ENCODE data around the gene COX7A2L. TPM values are rescaled to one million over a fixed set of nuclear protein-coding genes. Genes with fewer than 3 reads are reported as not detected.
A peak's percentile ranks its signal among the peaks of the same experiment; 100 is the strongest.
"Not testable (repeated sequence)": the region's sequence is repeated elsewhere in the genome, so short reads cannot be mapped to it uniquely, and the experiment has no call there.

COX7A2L gene
- total RNA-seq, 1 experiment from 2014 or later = 221 TPM

- no peak for DNase-seq (ENCODE audit: low spot score)
These were observed 6.8 kb upstream of the COX7A2L start for GRCh38 chr2:42367835-42368234.

GRCh38 chr2:42366411-42366810 is 5.4 kb upstream of the COX7A2L start:
- DNase-seq (ENCODE audit: low spot score) = no peak

- DNase-seq (ENCODE audit: low spot score) = no peak
These were observed 3.6 kb upstream of the COX7A2L start for GRCh38 chr2:42364658-42365057.

GRCh38 chr2:42363413-42363812 is 2.4 kb upstream of the COX7A2L start:
- DNase-seq (ENCODE audit: low spot score) = no peak

- no peak for DNase-seq (ENCODE audit: low spot score)
These were observed 789 bp upstream of the COX7A2L start for GRCh38 chr2:42361728-42362283.

GRCh38 chr2:42360493-42360889 is 526 bp downstream of the COX7A2L start:
- no peak for DNase-seq (ENCODE audit: low spot score)

GRCh38 chr2:42359965-42360483 is 993 bp downstream of the COX7A2L start:
- no peak for DNase-seq (ENCODE audit: low spot score)

- no peak for DNase-seq (ENCODE audit: low spot score)
These were observed 1.6 kb downstream of the COX7A2L start for GRCh38 chr2:42359304-42359964.

GRCh38 chr2:42353792-42354429 is 7.1 kb downstream of the COX7A2L start:
- DNase-seq (ENCODE audit: low spot score) = no peak

GRCh38 chr2:42351864-42352263 is 9.2 kb downstream of the COX7A2L start:
- no peak for DNase-seq (ENCODE audit: low spot score)

- DNase-seq (ENCODE audit: low spot score) = no peak
These were observed 10.5 kb downstream of the COX7A2L start for GRCh38 chr2:42350434-42351063.

GRCh38 chr2:42348113-42348805 is 12.8 kb downstream of the COX7A2L start:
- no peak for DNase-seq (ENCODE audit: low spot score)

- DNase-seq (ENCODE audit: low spot score) = not testable (repeated sequence)
These were observed 13.5 kb downstream of the COX7A2L start for GRCh38 chr2:42347518-42347917.

- not testable (repeated sequence) for DNase-seq (ENCODE audit: low spot score)
These were observed 14.2 kb downstream of the COX7A2L start for GRCh38 chr2:42346856-42347255.

GRCh38 chr2:42345986-42346385 is 15.0 kb downstream of the COX7A2L start:
- no peak for DNase-seq (ENCODE audit: low spot score)

GRCh38 chr2:42342795-42343241 is 18.2 kb downstream of the COX7A2L start:
- DNase-seq (ENCODE audit: low spot score) = no peak

GRCh38 chr2:42342061-42342794 is 18.8 kb downstream of the COX7A2L start:
- peak; percentile 51 for DNase-seq (ENCODE audit: low spot score)

GRCh38 chr2:42340938-42341636 is 19.9 kb downstream of the COX7A2L start:
- no peak for DNase-seq (ENCODE audit: low spot score)

- DNase-seq (ENCODE audit: low spot score) = no peak
These were observed 20.7 kb downstream of the COX7A2L start for GRCh38 chr2:42340045-42340937.
